ENCODE measurements around the gene FOXO3.
"Not testable (repeated sequence)": the region's sequence is repeated elsewhere in the genome, so short reads cannot be mapped to it uniquely, and the experiment has no call there.

DNA sequence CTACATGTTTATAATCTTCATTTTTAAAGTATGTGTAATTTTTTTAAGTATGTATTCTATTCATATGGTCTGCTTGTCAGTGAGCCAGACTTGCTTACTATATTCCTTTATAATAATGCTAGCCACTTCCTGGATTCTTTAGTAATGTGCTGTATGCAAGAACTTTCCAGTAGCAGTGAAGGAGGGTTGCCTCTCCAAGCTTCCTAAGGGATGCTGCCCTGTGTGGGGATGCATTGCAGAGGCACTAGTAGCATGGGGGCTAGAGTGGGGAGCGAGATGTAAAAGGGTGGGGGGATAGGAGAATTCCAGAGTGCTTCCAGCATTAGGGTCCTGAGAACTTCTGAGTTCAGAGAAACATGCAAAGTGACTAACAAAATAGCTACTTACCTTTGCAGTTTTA, 121.0 kb downstream of the FOXO3 start:
- TF ChIP-seq, protein P1, sequence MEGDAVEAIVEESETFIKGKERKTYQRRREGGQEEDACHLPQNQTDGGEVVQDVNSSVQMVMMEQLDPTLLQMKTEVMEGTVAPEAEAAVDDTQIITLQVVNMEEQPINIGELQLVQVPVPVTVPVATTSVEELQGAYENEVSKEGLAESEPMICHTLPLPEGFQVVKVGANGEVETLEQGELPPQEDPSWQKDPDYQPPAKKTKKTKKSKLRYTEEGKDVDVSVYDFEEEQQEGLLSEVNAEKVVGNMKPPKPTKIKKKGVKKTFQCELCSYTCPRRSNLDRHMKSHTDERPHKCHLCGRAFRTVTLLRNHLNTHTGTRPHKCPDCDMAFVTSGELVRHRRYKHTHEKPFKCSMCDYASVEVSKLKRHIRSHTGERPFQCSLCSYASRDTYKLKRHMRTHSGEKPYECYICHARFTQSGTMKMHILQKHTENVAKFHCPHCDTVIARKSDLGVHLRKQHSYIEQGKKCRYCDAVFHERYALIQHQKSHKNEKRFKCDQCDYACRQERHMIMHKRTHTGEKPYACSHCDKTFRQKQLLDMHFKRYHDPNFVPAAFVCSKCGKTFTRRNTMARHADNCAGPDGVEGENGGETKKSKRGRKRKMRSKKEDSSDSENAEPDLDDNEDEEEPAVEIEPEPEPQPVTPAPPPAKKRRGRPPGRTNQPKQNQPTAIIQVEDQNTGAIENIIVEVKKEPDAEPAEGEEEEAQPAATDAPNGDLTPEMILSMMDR (IDR thresholded peaks at IDR 0.05; ENCODE audit: low read depth, low read length): not testable (repeated sequence)
- TF ChIP-seq EZH2phosphoT487 (IDR thresholded peaks at IDR 0.05; ENCODE audit: low read depth): not testable (repeated sequence)

Measured in OCI-LY3 (cell line).